HepG2 (cell line): Measurements from ENCODE around the gene WNT7A. TPM values are rescaled to one million over a fixed set of nuclear protein-coding genes. Genes with fewer than 3 reads are reported as not detected.

Experiments
- ATAC-seq: fragments of 200-7000 bp; cut with Tn5 transposase; 3 replicates; pipeline ENCODE4 v1.9.1; 2020; ENCODE audit warnings: mild to moderate bottlenecking, moderate library complexity
- BruUV-seq: library from RNA; stranded (reverse); fragments of 400-500 nt; replicated peaks from 2 replicates; lab custom pipeline; 2021; lab: Mats Ljungman, UMichigan
- CTCF ChIA-PET: fragments of 300-600 bp; formaldehyde crosslinking; extraction: SDS; loops from one replicate; lab custom pipeline; 2021; ENCODE audit warnings: low total read pairs, inconsistent platforms, low intra/inter-chr PET ratio; lab: Yijun Ruan, JAX
- POLR2A ChIA-PET: fragments of 350-600 bp; sonication (Branson Sonifier 250); formaldehyde crosslinking; loops from one replicate; lab custom pipeline; 2020; ENCODE audit warnings: antibody characterized with exemption, inconsistent platforms; lab: Yijun Ruan, JAX
- DNase-seq: peaks from one replicate; pipeline ENCODE4 v3.0.0-alpha.2; 2015; ENCODE audit warnings: low spot score
- FAIRE-seq: peaks from 3 replicates; lab custom pipeline; 2011; peaks lifted over from hg19 to GRCh38; lab: Jason Lieb, UNC
- H2AFZ ChIP-seq: one replicate; pipeline ENCODE4 v1.6.1; 2011; ENCODE audit warnings: low read length, inconsistent platforms
- H3K27ac ChIP-seq: fragments of 300-600 bp; 3 replicates; pipeline ENCODE4 v1.8.0; 2011; ENCODE audit warnings: mixed run types, mild to moderate bottlenecking, mixed read lengths, low read length, inconsistent platforms; ENCODE audit not compliant: insufficient read depth; ENCODE audit errors: extremely low read length
- H3K27me3 ChIP-seq, 2 experiments: fragments of 200-600 bp in 1 of 2; 2 replicates in 1 of 2; 3 replicates in 1 of 2; pipeline versions ENCODE4 v1.6.0 to v1.8.0; 2011; ENCODE audit warnings: low read length in 2 of 2, mild to moderate bottlenecking in 2 of 2, moderate library complexity in 2 of 2, inconsistent platforms in 1 of 2; ENCODE audit not compliant: insufficient read depth in 2 of 2, control insufficient read depth in 1 of 2
- H3K36me3 ChIP-seq, 2 experiments: fragments of 200-600 bp in 1 of 2; replicated peaks in 1 of 2; 2 replicates in 1 of 2; 3 replicates in 1 of 2; pipeline versions ENCODE4 v1.5.1 to v1.8.0; 2011; ENCODE audit warnings: low read length in 2 of 2, inconsistent platforms in 1 of 2; ENCODE audit not compliant: insufficient read depth in 2 of 2, control insufficient read depth in 1 of 2
- H3K4me1 ChIP-seq: 2 replicates; pipeline ENCODE4 v1.5.1; 2012; ENCODE audit warnings: low read length, inconsistent platforms; ENCODE audit not compliant: insufficient read depth
- H3K4me2 ChIP-seq: 2 replicates; pipeline ENCODE4 v1.6.0; 2011; ENCODE audit warnings: low read depth, low read length, inconsistent platforms
- H3K4me3 ChIP-seq, 3 experiments: fragments of 200-600 bp in 1 of 3; sonication (generic), shearing (Covaris generic) in 1 of 3; replicated peaks in 1 of 3; 2 replicates each; pipeline ENCODE4 v1.5.1; 2011 to 2016; ENCODE audit warnings: low read length in 3 of 3, inconsistent platforms in 2 of 3, low read depth in 2 of 3, mild to moderate bottlenecking in 2 of 3, control low read depth in 1 of 3, mixed read lengths in 1 of 3; ENCODE audit not compliant: insufficient read depth in 1 of 3
- H3K79me2 ChIP-seq: one replicate; pipeline ENCODE4 v1.6.1; 2011; ENCODE audit warnings: low read length, inconsistent platforms; ENCODE audit not compliant: insufficient read depth
- H3K9ac ChIP-seq: 2 replicates; pipeline ENCODE4 v1.6.0; 2011; ENCODE audit warnings: mild to moderate bottlenecking, low read depth, low read length, inconsistent platforms; ENCODE audit not compliant: insufficient read depth
- H3K9me3 ChIP-seq: 2 replicates; pipeline ENCODE4 v1.5.1; 2012; ENCODE audit warnings: mild to moderate bottlenecking, low read length
- H4K20me1 ChIP-seq: 2 replicates; pipeline ENCODE4 v1.6.0; 2011; ENCODE audit warnings: inconsistent platforms, mild to moderate bottlenecking, low read length, moderate library complexity; ENCODE audit not compliant: insufficient read depth
- FOXK2 ChIP-seq: fragments of 450-650 bp; IDR thresholded peaks from 2 replicates; pipeline ENCODE4 v1.6.1; 2016
- GTF2F1 ChIP-seq: fragments of 150-350 bp; IDR thresholded peaks from 2 replicates; pipeline ENCODE4 v1.6.1; 2014; ENCODE audit warnings: low read length
- MIER3 ChIP-seq: IDR thresholded peaks from 2 replicates; pipeline ENCODE4 v1.6.1; 2016; ENCODE audit warnings: missing compliant biosample characterization, borderline replicate concordance
- NAIF1 ChIP-seq: sonication (generic); formaldehyde crosslinking; IDR thresholded peaks from 2 replicates; pipeline ENCODE4 v1.5.0; 2020; ENCODE audit warnings: mild to moderate bottlenecking, missing genetic modification reagents, borderline replicate concordance
- SYNCRIP ChIP-seq: fragments of 200-400 bp; formaldehyde crosslinking; IDR thresholded peaks from 2 replicates; pipeline ENCODE4 v1.6.1; 2018; ENCODE audit warnings: mild to moderate bottlenecking, low read depth, low read length; ENCODE audit not compliant: insufficient read depth
- ZFY ChIP-seq: sonication (generic); formaldehyde crosslinking; IDR thresholded peaks from 2 replicates; pipeline ENCODE4 v1.4.0; 2020; ENCODE audit warnings: missing genetic modification reagents
- ZNF260 ChIP-seq: sonication (generic); formaldehyde crosslinking; IDR thresholded peaks from 2 replicates; pipeline ENCODE4 v1.4.0; 2020; ENCODE audit warnings: missing genetic modification reagents, low read depth, mild to moderate bottlenecking, borderline replicate concordance
- ZNF317 ChIP-seq: sonication (generic); formaldehyde crosslinking; IDR thresholded peaks from 2 replicates; pipeline ENCODE4 v1.5.0; 2020; ENCODE audit warnings: mild to moderate bottlenecking, missing genetic modification reagents
- ZNF773 ChIP-seq: sonication (generic); formaldehyde crosslinking; IDR thresholded peaks from 2 replicates; pipeline ENCODE4 v1.4.0; 2020; ENCODE audit warnings: missing genetic modification reagents, borderline replicate concordance
- WGBS: methylation state at CpG from one replicate; pipeline ENCODE4 v1.1.6; 2017; ENCODE audit warnings: low lambda C conversion rate; 5-methylcytosine and 5-hydroxymethylcytosine counted together
- in situ Hi-C: cut with HindIII; loops from 2 replicates; pipeline ENCODE4 v1.10.0; 2017; ENCODE audit warnings: low pct_unique_long_range_greater_than_20kb; ENCODE audit not compliant: extremely low pct_ligation_motif_present
- intact Hi-C: fragments of 100-400 bp; cut with micrococcal nuclease; formaldehyde crosslinking; loops from one replicate; pipeline ENCODE4 v1.10.0; 2022; ENCODE audit not compliant: unreplicated experiment
- polyA plus RNA-seq, 8 experiments: library from polyadenylated mRNA; depleted of rRNA in 3 of 8; stranded (reverse) in 7 of 8; unstranded in 1 of 8; fragments of >200 nt; fragmentation: Illumina TruSeq in 4 of 8; extraction: Trizol in 4 of 8; gene quantifications; 2 replicates each; pipeline versions ENCODE4 v1.2.1 to v1.2.3, GENCODE V29; 2011 to 2016; ENCODE audit warnings: low read depth in 4 of 8, missing spikeins in 1 of 8, mixed read lengths in 1 of 8; ENCODE audit not compliant: insufficient read depth in 1 of 8
- total RNA-seq, 5 experiments: library from RNA; depleted of rRNA; stranded (reverse); fragments of >200 nt; fragmentation: Illumina TruSeq; extraction: Trizol; gene quantifications; 2 replicates each; pipeline ENCODE4 v1.2.3, GENCODE V29; 2016; ENCODE audit warnings: low read depth in 1 of 5
- TF ChIP-seq, protein P1 (sequence below): sonication (generic); formaldehyde crosslinking; IDR thresholded peaks from 2 replicates; pipeline ENCODE4 v1.5.0; 2020; ENCODE audit warnings: missing genetic modification reagents
- TF ChIP-seq, protein P2 (sequence below): sonication (generic); formaldehyde crosslinking; IDR thresholded peaks from 2 replicates; pipeline ENCODE4 v1.4.0; 2020; ENCODE audit warnings: missing genetic modification reagents
- TF ChIP-seq, protein P3 (sequence below): sonication (generic); formaldehyde crosslinking; IDR thresholded peaks from 2 replicates; pipeline ENCODE4 v1.9.0; 2021; ENCODE audit warnings: missing genetic modification reagents, mild to moderate bottlenecking, borderline replicate concordance

The WNT7A gene
- total and polyA plus RNA-seq, 2 of the 13 experiments (the other 11 are each of a cell fraction or from before 2014, with no cell fraction given): not detected

DNA sequence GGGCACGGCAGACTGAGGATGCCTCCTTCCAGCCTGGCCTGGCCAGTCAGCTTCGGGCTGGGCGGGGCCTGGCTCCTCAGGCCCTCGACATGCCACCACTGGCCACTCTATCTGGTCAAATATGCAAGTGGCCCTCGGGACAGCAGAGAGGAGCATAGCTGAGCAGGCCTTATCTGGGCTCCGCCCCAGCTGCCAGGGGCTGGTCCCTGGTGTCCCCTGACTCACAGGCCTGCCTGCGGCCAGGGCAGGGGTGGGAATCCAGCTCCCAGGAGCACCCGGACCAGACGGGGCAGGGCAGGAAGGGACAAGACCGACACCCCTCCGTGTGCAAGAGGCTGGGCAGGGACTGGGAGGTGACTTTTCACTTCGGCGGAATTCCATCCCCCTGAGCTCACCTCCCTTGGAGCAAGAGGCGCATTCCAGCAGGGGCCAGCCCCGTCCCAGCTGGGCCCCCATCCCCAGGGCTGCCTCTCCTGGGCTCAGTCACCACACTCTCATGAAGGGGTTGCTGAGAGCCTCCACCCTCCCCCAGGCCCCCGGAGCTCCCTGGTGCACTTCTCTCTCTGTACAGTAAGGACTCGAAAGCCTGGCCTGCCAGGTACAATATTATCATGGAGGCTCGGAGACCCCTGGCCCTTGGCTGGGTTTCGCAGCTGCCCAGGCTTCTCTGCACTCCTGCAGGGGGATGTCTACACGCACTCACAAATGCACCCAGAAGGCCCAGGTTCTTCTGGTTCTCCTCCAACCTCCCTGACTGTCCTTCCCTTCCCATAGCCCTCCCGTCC is 29.5 kb downstream of the WNT7A start:
- POLR2A ChIA-PET: no interaction called here
- WGBS: 45% methylated on average over 4 of the region's 21 CpGs
- no TSS peak for BruUV-seq
- Histone ChIP-seq H3K9ac (no peak overlapping the region), H3K4me3 (no peak overlapping the region), H4K20me1 (peaks cover 3% of the 10 kb centered on the region; the same call in 1 of the 2 replicates)
- FAIRE-seq: no peak
- TF ChIP-seq, protein P1, sequence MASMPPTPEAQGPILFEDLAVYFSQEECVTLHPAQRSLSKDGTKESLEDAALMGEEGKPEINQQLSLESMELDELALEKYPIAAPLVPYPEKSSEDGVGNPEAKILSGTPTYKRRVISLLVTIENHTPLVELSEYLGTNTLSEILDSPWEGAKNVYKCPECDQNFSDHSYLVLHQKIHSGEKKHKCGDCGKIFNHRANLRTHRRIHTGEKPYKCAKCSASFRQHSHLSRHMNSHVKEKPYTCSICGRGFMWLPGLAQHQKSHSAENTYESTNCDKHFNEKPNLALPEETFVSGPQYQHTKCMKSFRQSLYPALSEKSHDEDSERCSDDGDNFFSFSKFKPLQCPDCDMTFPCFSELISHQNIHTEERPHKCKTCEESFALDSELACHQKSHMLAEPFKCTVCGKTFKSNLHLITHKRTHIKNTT (CRISPR knock-in tag): no peak
- TF ChIP-seq SYNCRIP (no peak), ZNF260 (CRISPR knock-in tag) (no peak), NAIF1 (CRISPR knock-in tag) (no peak), FOXK2 (no peak), MIER3 (CRISPR knock-in tag) (no peak), ZNF773 (no peak), ZNF317 (no peak), ZFY (CRISPR knock-in tag) (no peak), GTF2F1 (no peak)
- TF ChIP-seq, protein P2, sequence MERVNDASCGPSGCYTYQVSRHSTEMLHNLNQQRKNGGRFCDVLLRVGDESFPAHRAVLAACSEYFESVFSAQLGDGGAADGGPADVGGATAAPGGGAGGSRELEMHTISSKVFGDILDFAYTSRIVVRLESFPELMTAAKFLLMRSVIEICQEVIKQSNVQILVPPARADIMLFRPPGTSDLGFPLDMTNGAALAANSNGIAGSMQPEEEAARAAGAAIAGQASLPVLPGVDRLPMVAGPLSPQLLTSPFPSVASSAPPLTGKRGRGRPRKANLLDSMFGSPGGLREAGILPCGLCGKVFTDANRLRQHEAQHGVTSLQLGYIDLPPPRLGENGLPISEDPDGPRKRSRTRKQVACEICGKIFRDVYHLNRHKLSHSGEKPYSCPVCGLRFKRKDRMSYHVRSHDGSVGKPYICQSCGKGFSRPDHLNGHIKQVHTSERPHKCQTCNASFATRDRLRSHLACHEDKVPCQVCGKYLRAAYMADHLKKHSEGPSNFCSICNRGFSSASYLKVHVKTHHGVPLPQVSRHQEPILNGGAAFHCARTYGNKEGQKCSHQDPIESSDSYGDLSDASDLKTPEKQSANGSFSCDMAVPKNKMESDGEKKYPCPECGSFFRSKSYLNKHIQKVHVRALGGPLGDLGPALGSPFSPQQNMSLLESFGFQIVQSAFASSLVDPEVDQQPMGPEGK (CRISPR knock-in tag): no peak
- TF ChIP-seq, protein P3, sequence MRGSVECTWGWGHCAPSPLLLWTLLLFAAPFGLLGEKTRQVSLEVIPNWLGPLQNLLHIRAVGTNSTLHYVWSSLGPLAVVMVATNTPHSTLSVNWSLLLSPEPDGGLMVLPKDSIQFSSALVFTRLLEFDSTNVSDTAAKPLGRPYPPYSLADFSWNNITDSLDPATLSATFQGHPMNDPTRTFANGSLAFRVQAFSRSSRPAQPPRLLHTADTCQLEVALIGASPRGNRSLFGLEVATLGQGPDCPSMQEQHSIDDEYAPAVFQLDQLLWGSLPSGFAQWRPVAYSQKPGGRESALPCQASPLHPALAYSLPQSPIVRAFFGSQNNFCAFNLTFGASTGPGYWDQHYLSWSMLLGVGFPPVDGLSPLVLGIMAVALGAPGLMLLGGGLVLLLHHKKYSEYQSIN: no peak
- TF ChIP-seq, all 625 proteins: peak for 0
- no peak overlapping the region for H3K4me2 ChIP-seq
- H2AFZ ChIP-seq: no peak overlapping the region
- H3K27me3 ChIP-seq: peaks cover 1 to 48% of the 10 kb centered on the region in 2 experiments; a peak in 4 of 5 replicates
- ATAC-seq (peak; percentile 53), DNase-seq (peak; percentile 11)
- intact Hi-C loops (no loop called here), in situ Hi-C loops (no loop called here)
- CTCF ChIA-PET: no interaction called here
- no peaks in the 10 kb centered on the region for H3K9me3 ChIP-seq
- no peaks in the 10 kb centered on the region for H3K79me2 ChIP-seq
- H3K36me3 ChIP-seq: no peaks in the 10 kb centered on the region
- no peak overlapping the region for H3K27ac ChIP-seq
- H3K4me1 ChIP-seq: no peaks in the 10 kb centered on the region
